ENCODE results near the gene MGAT1.

DNA sequence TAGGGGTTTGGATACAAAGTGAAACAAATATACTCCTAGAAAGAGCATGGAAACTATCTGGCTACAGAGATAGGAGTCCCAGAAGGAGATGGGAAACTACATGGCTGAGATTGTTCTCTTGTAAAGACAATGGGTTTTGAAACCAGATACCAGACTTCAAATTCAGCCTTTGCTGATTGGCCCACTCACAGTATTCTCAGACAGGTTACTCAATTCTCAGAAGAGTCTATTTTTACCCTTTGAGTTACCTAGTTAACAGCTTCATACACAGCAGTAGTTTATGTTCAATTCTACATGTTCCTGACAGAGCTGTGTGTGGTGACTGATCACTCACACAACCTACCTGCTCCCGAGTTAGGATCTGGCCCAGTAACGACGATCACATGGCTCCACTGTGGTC lies 44.4 kb upstream of the MGAT1 start:
- TF ChIP-seq CTCF (IDR thresholded peaks at IDR 0.05) (no peak), POLR2A (IDR thresholded peaks at IDR 0.05) (no peak)
